Dedifferentiated amniotic fluid mesenchymal stem cell (primary cell): ENCODE results near the gene ZFYVE27.
"Not testable (repeated sequence)": the region's sequence is repeated elsewhere in the genome, so short reads cannot be mapped to it uniquely, and the experiment has no call there.

ENCODE experiments used
- DNase-seq: peaks from one replicate; pipeline ENCODE4 v3.0.0-alpha.2; 2016; ENCODE audit errors: extremely low spot score

The ZFYVE27 gene

GRCh38 chr10:97736902-97737769 is at the start of gene ZFYVE27:
Gene ZFYVE27, plus strand, starts transcription at chr10:97737128. Its CDS starts 1,350 bp downstream, at chr10:97738478.
- peak; percentile 94 for DNase-seq

DNA sequence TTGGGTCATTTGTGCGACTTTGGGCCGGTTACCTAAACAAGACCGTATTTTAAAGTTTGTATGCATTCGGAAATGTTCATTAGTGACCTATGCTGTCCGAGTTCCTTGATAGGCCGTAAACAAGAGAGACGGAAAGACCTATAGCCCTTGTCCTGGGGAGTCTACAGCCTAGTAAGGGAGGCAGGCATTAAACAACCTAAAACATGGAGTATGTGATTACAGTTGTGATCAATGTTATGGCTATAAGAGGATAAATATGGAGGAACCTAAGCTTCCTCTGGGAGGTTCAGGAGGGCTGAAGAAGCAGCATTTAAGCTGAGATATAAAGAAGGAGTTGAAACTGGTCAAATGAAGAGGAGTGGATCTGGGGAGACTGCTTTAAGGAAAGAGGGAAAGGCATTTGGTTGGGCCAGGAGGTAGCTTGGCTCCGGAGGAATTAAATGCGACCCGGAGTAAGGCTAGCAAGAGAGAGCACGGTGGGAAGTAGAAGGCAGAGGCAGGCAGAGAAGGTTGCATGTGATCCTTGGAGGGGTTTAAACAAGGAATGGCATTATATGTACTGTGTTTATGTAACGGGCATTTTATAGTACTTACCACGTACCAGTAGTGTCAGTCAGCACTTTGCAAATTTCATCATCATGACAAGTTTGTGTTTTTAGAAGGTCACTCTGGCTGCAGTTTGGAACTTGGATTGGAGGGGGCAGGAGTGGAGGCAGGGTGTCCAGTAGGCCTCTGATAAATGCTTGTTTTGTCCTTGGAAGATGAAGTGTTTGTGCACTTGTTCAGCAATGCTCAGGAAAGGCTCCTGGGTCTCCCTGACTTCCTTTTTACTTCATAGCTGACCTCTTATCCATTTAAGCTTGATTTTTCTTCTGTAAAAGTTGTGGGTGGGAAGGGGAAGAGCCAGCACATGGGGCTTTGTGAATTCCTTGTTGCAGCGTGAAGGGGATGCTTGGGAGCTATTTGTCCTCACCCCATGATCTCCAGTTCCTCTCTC is 48.8 kb upstream of the ZFYVE27 start:
- DNase-seq: peak; percentile 85

DNA sequence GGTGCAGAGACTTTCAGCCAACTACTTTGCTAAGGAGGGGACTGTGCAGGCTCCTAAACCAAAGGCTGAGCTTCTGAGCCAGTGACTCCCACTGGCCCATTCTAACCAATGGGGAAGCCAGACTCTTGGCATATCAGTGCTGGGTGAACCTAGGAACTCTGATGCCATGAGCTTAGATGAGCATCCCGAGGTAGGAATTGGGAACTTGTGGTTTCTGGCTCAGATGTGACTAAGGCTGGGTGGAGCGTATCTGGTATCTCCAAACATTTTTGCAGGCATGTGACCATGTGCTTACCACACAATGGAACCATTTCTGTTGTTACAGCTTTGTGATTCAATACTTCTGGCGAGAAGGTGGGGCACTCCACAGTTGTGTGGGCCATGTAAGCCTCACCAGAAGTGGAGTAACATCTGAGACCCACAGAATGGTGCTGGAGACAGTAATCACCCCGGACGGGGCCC is 47.3 kb upstream of the ZFYVE27 start:
- DNase-seq: peak; percentile 94

GRCh38 chr10:97690133-97690532 is 46.8 kb upstream of the ZFYVE27 start:
- DNase-seq: no peak

GRCh38 chr10:97698072-97698655 is 38.8 kb upstream of the ZFYVE27 start:
- DNase-seq: not testable (repeated sequence)

- peak; percentile 86 for DNase-seq
Measured at GRCh38 chr10:97701438-97702069, 35.4 kb upstream of the ZFYVE27 start.

GRCh38 chr10:97703398-97704067 is 33.4 kb upstream of the ZFYVE27 start:
- DNase-seq: no peak

DNA sequence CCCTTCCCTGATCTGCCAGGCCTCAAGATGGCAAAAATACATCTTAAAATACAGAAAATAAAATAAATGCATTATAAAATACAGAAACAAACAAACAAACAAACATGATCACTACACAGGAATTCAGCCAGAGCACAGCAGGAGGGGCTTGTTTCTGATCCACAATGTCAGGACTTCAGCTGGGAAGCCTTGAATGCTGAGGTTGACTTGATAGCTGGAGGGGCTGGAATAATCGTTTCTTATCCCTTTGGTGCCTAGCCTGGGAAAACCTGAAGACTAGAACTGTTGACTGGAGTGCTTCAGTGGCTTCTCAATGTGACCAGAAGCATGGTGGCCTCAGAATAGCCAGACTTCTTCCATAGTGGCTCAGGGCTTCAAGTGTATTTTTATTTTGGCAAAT is 32.6 kb upstream of the ZFYVE27 start:
- DNase-seq: no peak

GRCh38 chr10:97705006-97705670 is 31.8 kb upstream of the ZFYVE27 start:
- no peak for DNase-seq

DNA sequence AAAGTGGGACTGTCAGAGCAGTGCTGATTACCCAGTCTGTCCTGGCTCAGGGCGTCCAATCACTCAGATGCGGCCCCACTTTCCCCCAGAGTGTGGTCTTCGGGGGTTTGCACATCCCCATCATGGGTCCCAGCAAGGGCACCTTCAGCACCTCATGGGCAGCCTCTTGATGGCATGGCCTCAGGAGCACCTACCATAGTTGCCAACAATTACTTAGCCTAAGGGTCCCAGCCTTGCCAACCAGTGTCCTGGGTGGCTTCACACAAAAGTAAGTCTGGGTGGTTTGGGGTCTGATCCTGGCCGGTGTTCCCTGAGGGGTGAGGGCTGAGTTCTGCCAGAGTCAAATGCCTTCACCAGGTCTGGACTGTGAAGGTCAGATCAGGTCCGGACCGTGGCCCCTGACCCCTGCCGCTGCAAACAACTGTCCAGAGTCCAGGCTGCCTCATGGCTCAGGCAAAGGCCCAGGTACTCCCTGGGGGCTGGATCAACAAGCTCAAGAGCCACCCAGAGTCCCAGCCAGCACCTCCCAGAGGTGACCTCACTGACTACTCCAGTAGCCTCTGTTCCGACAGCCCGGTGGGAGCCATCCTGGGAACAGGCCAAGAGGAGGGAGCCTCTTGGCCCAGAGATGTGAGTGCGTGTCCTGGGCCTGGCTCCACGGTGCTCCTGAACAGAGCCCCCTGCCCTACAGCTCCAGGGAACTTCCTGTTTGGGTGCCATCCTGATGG is 29.6 kb upstream of the ZFYVE27 start:
- DNase-seq: no peak

GRCh38 chr10:97708167-97708566 is 28.8 kb upstream of the ZFYVE27 start:
- DNase-seq: no peak

DNA sequence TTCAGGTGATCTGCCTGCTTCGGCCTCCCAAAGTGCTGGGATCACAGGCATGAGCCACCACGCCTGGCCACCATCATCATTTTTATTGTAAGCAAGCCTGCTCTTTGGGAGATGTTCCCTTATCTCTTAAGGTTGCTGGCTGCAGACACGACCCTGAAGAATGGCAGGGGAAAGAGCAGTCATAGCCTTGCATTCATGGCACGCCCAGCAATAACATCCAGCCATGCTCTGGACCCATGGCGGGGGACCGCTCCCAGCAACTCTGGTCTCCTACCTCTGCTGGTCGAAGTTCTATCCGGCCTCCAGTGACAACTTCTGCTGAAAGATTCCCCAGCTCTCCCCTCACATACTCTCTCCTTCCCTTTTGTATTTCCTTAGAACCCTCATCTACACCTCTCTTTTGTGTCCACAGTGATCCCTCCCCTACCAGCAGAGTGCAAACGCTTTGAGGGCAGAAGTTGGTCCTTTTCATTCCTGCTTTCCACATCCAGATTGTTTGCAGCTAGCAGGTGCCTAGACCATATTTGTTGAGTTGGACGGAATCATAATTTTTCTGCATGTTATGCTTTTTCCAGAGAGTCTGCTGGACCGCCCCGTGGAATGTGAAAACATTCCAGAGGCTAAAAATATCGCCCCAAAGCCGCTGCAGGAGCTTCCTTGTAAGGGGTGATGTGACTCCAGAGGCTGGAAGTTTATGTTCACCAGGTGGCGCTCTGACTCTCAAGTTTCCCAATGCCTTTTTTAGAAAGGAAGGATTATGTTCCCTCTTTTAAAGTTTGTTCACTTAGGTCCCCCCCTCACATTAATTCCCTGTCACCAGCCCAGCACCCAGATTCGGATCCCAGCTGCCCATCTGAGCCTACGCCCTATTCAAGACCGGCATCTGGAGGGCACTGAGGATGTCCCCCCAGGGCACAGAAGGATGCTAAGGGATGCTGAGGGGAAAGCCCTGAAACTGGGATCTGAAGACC is 27.7 kb upstream of the ZFYVE27 start:
- DNase-seq: peak; percentile 82

GRCh38 chr10:97711640-97712572 is 25.0 kb upstream of the ZFYVE27 start:
- no peak for DNase-seq

DNA sequence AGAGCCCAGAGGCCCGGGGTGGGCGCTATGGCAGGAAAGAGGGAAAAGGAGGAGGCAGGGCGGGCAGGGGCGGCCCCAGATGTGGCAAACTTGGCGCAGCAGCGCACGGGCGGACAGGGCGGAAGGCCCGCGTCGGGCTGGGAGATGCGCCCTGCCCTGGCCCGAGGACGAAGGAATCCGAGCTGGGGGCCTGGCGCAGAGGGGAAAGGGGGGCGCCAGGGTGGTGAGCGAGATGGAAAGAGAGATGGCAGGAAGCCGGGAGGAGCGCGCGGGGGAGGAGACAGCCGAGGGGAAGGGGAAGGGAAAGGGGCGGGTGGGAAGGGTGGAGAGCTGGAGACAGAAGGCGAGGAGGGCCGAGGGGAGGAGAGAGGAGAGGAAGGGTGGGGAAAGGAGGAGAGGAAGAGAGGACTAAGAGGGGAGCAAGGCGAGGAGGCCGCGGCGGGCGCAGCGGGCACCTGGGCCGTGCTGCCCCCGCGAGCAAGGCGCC is 23.5 kb upstream of the ZFYVE27 start, which contains the start of gene MARVELD1:
MARVELD1 (plus strand) TSS at position 392 of the 487 bp plus-strand sequence. CDS start 147 bp downstream, outside the sequence.
- peak; percentile 79 for DNase-seq

DNA sequence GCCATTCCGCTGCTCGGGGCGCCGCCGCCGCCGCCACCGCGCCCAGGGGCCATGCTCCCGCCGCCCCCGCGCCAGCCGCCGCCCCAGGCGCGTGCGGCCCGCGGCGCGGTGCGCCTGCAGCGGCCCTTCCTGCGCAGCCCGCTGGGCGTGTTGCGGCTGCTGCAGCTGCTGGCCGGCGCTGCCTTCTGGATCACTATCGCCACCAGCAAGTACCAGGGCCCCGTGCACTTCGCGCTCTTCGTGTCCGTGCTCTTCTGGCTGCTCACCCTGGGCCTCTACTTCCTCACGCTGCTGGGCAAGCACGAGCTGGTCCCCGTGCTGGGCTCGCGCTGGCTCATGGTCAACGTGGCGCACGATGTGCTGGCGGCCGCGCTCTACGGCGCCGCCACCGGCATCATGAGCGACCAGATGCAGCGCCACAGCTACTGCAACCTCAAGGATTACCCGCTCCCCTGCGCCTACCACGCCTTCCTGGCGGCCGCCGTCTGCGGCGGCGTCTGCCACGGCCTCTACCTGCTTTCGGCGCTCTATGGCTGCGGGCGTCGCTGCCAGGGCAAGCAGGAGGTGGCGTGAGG is 23.0 kb upstream of the ZFYVE27 start:
- DNase-seq: peak; percentile 50
